IPS-15b (cell line): ENCODE results near the gene LLGL2.
A peak's percentile ranks its signal among the peaks of the same experiment; 100 is the strongest.

Source experiments
- H3K27me3 ChIP-seq: one replicate; pipeline ENCODE4 v1.6.1; 2013; ENCODE audit warnings: low read length; ENCODE audit not compliant: control insufficient read depth, insufficient read depth
- H3K36me3 ChIP-seq: one replicate; pipeline ENCODE4 v1.6.1; 2013; ENCODE audit warnings: low read length; ENCODE audit not compliant: control insufficient read depth, insufficient read depth
- H3K4me1 ChIP-seq: one replicate; pipeline ENCODE4 v1.6.1; 2013; ENCODE audit warnings: mild to moderate bottlenecking, low read length; ENCODE audit not compliant: control insufficient read depth, insufficient read depth
- H3K4me3 ChIP-seq: one replicate; pipeline ENCODE4 v1.5.1; 2013; ENCODE audit warnings: low read depth, low read length
- H3K9ac ChIP-seq: one replicate; pipeline ENCODE4 v1.6.1; 2013; ENCODE audit warnings: low read depth, mild to moderate bottlenecking, low read length
- H3K9me3 ChIP-seq: one replicate; pipeline ENCODE4 v1.6.1; 2013; ENCODE audit warnings: mild to moderate bottlenecking, low read length; ENCODE audit not compliant: control insufficient read depth, insufficient read depth

Gene LLGL2

DNA sequence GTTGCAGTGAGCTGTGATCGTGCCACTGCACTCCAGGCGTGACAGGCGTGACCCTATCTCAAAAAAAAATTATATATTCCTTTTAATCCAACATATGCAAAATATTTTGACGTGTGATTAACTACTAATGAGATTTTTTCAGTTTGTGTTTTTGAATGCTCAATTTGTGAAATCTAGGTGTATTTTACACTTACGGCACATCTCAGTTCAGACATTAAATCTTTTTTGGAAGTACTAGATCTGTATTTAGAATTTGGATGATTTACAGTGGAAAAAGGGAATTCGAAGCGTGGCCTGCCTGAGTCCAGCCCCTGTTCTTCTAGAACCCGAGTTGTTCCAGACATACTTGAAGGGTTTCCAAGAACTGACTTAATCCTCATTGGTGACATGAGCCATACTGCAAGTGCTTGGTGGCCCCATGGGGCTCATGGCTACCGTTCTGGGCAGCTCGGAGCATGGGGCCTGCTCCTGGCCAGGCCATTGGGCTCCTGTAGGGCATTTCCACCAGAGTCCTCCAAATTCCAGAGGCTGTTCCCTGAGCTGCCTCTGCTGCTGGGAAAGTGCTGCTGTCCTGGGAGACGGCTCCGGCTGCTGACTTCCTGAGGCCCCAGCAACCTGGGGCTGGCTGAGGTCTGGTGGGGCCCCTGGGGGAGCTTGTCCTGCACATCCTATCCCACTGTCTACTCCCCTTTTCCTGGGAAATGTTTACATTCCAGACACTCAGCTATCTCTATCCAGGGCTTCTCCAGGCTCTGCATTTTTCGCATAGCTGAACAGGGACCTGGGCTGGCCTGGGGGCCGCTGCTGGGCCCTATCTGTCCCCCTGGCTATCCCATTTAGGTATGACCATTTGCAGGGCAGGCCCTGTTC lies 27.2 kb downstream of the LLGL2 start:
- Histone ChIP-seq H3K27me3 (no peaks in the 10 kb centered on the region), H3K36me3 (peaks cover 2% of the 10 kb centered on the region), H3K4me1 (peaks cover 12% of the 10 kb centered on the region), H3K9me3 (no peaks in the 10 kb centered on the region), H3K9ac (no peak overlapping the region), H3K4me3 (no peak overlapping the region)

DNA sequence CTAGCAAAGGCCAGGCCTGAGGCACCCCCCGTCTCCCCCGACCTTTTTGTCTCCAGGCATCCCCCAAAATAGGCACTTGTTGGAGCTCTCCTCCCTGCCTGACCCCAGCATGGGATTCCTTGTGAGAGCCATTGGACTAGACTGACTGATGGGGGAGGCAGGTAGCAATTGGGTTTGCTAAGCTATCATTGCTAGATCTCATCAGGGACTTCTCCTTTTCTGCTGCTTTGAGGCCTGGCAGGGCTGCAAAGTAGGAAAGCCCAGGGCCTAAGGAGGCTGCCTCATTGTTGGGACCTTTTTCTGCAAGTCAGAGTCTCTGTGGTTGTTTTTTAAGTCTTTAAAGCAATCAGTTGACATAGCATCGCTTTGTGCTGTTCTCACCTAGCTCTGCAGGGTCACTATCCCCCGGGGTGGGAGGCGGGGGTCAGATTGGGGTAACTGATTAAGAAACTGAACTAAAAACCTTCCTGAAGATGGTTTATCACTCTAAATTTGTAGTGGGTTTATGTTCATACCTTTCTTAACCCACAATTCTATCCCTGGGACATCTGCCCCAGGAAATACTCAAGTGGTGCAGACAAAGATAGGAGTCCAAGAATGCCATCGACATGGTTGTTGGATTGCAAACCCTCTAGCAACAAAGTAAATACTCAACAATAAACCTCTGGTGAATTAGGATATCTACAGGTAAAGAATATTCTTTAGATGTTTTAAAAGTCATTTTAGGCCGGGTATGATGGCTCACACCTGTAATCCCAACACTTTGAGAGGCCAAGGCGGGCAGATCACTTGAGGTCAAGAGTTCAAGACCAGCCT lies 28.0 kb downstream of the LLGL2 start:
- no peak overlapping the region for H3K9ac ChIP-seq
- H3K4me1 ChIP-seq, result peaks cover 12% of the 10 kb centered on the region
- peaks cover 2% of the 10 kb centered on the region for H3K36me3 ChIP-seq
- no peaks in the 10 kb centered on the region for H3K9me3 ChIP-seq
- H3K27me3 ChIP-seq, result no peaks in the 10 kb centered on the region
- H3K4me3 ChIP-seq, result no peak overlapping the region

DNA sequence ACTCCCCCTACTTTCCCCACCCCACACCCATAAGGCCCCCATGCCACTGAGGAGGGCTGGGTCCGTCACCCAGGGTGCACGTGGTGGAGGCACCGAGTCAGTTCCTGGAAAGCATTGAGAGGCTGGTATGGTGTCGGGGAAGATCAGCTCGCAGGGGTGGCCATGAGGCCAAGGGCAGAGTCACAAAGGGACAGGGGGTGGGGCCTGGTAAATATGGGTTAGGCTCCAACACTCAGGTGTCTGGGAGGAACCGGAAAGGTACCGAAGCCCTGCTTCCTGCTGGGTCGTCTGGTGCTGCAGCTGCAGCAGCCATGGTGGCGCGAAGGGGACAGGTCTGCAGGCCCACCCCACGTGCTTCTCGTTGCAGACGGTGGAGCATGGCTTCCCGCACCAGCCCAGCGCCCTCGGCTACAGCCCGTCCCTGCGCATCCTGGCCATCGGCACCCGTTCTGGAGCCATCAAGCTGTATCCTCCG lies 30.2 kb downstream of the LLGL2 start:
- Histone ChIP-seq H3K9me3 (no peaks in the 10 kb centered on the region), H3K27me3 (no peaks in the 10 kb centered on the region), H3K9ac (no peak overlapping the region), H3K4me1 (peaks cover 5% of the 10 kb centered on the region), H3K4me3 (no peak overlapping the region), H3K36me3 (peaks cover 8% of the 10 kb centered on the region)

DNA sequence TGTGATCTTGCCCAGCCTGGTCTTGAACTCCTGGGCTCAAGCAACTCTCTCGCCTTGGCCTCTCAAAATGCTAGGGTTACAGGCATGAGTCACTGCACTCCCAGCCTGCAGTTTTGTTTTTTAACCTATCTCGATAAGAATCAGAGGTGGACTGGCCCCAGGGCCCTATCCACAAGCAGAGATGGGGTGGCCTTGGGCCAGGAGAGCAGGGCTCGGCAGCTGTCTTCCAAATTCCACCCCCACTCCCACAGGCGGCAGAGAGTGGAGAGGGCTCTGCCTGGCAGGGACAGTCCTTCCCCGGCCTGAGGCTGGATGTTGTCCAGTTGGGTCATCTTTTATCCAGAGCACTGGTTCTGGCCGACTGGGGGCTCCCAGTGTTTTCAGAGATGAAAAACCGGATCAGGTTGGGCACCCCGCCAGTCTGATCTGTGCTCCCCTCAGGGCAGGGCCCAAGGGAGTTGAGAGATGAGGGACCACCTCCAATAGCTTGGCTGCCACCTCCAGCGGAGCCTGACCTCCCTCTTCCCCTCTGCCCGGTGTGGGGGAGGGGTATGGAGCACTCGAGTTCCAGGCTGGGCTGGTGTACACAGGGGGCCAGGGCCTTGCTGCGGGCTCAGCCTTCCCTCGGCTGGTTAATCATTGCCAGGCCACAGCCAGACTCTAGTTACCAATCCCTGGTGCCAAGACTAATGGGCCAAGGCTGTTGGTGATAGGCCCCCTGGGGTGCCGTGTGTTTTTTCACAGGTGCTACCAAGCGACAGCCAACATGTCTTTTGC lies 31.8 kb downstream of the LLGL2 start:
- no peaks in the 10 kb centered on the region for H3K4me1 ChIP-seq
- no peaks in the 10 kb centered on the region for H3K9me3 ChIP-seq
- no peak overlapping the region for H3K4me3 ChIP-seq
- H3K36me3 ChIP-seq, result peaks cover 5% of the 10 kb centered on the region
- peak overlapping the region; percentile 70 for H3K9ac ChIP-seq
- no peaks in the 10 kb centered on the region for H3K27me3 ChIP-seq

DNA sequence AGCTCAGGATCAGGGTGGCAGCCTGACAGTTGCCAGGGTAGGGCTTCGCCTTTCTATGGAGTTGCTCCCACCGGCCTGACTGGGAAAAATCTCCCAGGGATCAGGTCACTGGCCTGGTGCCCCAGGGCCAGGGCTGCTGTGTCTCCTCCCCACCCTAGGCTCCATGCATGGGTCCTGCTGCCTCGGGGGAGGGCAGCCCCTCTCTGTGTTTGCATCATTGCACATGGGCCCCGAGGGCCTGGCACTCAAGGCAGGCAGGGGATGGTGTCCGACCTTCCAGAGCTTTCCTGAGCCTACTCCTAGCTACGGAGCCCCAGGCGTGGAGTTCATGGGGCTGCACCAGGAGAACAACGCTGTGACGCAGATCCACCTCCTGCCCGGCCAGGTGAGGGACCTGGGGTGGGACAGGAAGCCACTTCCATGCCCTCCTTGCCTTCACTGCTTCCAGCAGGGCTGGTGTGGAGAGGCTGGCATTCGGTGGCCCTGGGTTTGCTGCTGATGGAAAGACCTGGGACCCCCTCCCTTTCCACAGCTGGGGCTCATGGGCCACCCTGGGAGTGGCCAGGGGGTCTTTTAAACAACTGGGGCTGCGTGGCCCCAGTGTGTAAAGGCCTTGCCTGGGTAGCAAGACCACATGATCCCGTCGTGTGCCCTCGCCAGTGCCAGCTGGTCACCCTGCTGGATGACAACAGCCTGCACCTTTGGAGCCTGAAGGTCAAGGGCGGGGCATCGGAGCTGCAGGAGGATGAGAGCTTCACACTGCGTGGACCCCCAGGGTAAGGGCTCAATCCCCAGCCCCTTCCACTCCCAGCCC lies 32.6 kb downstream of the LLGL2 start:
- Histone ChIP-seq H3K36me3 (peaks cover 8% of the 10 kb centered on the region), H3K9ac (no peak overlapping the region), H3K4me1 (no peaks in the 10 kb centered on the region), H3K4me3 (no peak overlapping the region), H3K9me3 (no peaks in the 10 kb centered on the region), H3K27me3 (no peaks in the 10 kb centered on the region)

DNA sequence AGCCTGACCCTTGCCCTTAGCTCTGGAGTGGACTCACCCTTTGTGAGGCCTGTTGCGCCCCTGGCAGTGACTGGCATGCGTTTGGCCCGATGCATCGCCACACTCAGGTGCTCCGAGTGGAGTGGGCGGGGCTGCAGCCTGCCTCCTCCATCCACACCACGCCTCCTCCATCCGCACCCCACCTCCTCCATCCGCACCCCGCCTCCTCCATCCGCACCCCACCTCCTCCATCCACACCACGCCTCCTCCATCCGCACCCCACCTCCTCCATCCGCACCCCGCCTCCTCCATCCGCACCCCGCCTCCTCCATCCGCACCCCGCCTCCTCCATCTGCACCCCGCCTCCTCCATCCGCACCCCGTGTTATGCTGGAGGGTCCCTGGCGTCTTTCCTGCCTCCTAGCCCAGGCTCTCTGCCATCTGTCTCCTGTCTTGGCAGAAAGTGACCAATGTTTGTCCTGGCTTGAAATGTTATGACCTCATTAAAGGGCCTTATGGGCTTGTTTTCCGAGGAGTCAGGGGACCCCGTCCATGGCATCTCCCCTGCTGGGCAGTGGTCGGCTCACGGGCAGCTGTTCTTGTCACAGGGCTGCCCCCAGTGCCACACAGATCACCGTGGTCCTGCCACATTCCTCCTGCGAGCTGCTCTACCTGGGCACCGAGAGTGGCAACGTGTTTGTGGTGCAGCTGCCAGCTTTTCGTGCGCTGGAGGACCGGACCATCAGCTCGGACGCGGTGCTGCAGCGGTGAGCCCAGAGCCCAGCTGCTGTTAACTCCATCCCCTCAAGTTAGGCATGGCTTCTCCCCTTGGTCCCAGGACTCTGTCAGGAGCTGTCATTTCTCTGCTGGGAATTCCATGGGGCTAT lies 33.4 kb downstream of the LLGL2 start:
- H3K27me3 ChIP-seq, result no peaks in the 10 kb centered on the region
- no peak overlapping the region for H3K4me3 ChIP-seq
- H3K36me3 ChIP-seq, result peaks cover 11% of the 10 kb centered on the region
- no peaks in the 10 kb centered on the region for H3K4me1 ChIP-seq
- no peaks in the 10 kb centered on the region for H3K9me3 ChIP-seq
- no peak overlapping the region for H3K9ac ChIP-seq

DNA sequence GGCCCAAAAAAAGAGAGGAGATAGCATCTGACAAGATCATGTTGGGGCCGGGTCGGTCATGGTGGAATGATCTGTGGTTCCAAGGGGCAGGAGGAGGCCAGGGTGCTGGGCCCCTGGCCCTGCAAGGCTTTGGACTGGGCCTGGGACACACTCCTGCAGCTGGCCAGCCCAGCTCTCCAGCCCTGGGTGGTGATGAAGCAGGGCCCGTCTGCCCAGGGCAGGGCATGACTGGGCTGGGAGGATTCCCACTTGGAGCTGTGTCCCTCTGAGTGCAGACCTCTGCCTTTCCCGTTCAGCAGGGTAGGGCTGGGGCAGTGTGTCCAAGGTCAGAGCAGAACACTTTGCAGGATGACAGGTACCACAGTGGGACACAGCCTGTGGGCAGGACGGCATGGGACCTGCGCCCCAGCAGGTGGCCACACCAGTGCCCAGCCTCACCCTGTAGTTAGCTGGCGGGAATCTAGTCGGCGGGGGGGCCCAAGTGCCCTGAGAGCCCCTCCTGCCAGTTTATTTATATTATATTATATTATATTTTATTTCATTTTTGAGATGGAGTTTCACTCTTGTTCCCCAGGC lies 34.5 kb downstream of the LLGL2 start:
- Histone ChIP-seq H3K9me3 (no peaks in the 10 kb centered on the region), H3K4me3 (no peak overlapping the region), H3K27me3 (no peaks in the 10 kb centered on the region), H3K9ac (no peak overlapping the region), H3K4me1 (no peaks in the 10 kb centered on the region), H3K36me3 (peaks cover 13% of the 10 kb centered on the region)

DNA sequence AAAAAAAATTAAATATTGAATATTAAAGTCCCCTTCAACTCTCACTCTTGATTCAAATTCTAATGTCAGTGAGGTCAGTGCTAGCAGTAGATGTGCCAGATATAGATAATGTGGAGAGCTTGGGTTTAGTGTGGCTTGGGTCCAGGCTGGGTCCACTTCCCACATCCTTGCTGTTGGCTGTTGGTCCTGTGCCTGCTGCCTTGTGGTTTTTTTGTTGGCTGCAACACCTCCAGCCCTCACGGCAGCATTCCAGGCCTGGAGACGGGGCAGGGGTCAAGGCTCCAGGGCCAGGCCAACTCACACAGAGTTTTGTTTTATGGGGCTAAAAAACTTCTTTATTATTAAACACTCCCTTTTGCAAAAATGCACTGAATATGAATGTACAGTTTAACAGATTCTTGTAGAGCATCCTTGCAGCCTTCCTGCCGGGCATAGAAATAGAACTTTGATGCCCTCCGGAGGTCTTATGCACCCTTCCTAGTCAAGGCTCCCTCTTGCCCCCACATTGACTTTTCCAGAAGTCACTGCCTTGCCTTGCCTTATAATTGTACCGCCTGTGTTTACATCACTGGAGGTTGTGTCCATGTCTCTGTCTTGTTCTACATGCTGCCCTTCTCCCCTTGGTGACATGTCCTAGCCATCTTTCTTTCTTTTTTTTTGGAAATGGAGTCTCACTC lies 36.6 kb downstream of the LLGL2 start:
- no peak overlapping the region for H3K4me3 ChIP-seq
- H3K36me3 ChIP-seq, result peaks cover 13% of the 10 kb centered on the region
- H3K4me1 ChIP-seq, result no peaks in the 10 kb centered on the region
- H3K9me3 ChIP-seq, result no peaks in the 10 kb centered on the region
- no peaks in the 10 kb centered on the region for H3K27me3 ChIP-seq
- H3K9ac ChIP-seq, result no peak overlapping the region

DNA sequence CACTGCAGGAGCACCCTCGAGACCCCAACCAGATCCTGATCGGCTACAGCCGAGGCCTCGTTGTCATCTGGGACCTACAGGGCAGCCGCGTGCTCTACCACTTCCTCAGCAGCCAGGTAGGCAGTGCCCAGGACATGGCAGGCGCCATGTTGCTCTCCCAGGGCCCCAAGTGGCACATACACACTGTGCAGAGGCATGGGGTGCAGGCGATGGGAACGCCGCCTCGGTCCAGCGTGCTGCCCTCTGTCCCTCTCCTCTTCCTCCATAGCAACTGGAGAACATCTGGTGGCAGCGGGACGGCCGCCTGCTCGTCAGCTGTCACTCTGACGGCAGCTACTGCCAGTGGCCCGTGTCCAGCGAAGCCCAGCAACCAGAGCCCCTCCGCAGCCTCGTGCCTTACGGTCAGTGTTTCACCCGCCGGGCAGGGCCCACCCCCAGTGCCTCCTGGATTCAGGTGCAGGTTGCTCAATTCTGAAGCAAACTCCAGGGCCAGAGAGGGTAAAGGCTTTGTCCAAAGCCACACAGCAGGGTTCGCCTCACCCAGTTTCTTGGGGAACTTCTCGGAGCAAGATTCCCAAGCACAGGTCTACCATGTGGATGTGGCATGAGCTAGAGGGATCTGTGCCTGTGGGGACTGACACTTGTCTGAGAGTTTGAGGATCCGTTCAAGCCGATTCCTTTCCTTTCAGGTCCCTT lies 37.7 kb downstream of the LLGL2 start:
- Histone ChIP-seq H3K9ac (no peak overlapping the region), H3K36me3 (peaks cover 13% of the 10 kb centered on the region), H3K4me3 (no peak overlapping the region)

More for the DNA sequence above, 37.7 kb downstream of the LLGL2 start:
- Histone ChIP-seq H3K4me1 (no peaks in the 10 kb centered on the region), H3K9me3 (no peaks in the 10 kb centered on the region), H3K27me3 (no peaks in the 10 kb centered on the region)
